Measurements from ENCODE around the gene SNX33. TPM values are rescaled to one million over a fixed set of nuclear protein-coding genes. Genes with fewer than 3 reads are reported as not detected.

Gene SNX33
- total RNA-seq, 6 experiments from 2014 or later: 23.3 to 28.1 (median 25.3) TPM

DNA sequence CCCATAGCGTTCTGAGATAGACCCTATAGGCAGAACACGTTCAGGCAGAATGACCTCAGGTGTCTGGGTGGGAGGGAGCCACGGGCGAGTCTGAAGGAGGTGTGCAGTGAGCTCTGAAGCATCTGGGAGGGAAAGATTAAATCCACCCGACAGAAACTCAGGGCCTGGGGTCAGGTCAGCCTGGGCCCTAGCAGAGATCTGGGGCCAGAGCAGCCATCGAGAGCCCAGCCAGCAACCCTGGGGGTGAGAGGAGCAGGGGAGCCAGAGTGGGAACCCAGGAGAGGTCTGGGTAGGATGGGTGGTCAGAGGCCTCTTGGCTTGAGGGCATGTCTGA is 22.1 kb downstream of the SNX33 start:
- H3K27me3 Mint-ChIP-seq (ENCODE audit: insufficient read depth): peaks cover 24% of the 10 kb centered on the region
- no peak for TF ChIP-seq CTCF (IDR thresholded peaks at IDR 0.05)
- H3K36me3 Mint-ChIP-seq (ENCODE audit: low read depth): peaks cover 10% of the 10 kb centered on the region
- 0 out of 2 replicates have a peak, but pooled peaks cover 4% of the 10 kb centered on the region for H3K9me3 Mint-ChIP-seq
- no peak for DNase-seq
- H3K4me1 Mint-ChIP-seq (ENCODE audit: low read depth): peaks cover 84% of the 10 kb centered on the region
- peak overlapping the region; percentile 82 for H3K27ac Mint-ChIP-seq
- H3K4me3 Mint-ChIP-seq: no peak overlapping the region; the same call in 1 of the 2 replicates

GRCh38 chr15:75671730-75672602 is 24.3 kb downstream of the SNX33 start:
- Mint-ChIP-seq H3K4me1 (ENCODE audit: low read depth) (peaks cover 71% of the 10 kb centered on the region), H3K27me3 (ENCODE audit: insufficient read depth) (peaks cover 19% of the 10 kb centered on the region), H3K36me3 (ENCODE audit: low read depth) (no peaks in the 10 kb centered on the region), H3K4me3 (no peak overlapping the region), H3K27ac (peak overlapping the region; percentile 82), H3K9me3 (no peaks in the 10 kb centered on the region)
- TF ChIP-seq CTCF (IDR thresholded peaks at IDR 0.05): no peak
- DNase-seq: no peak

- Mint-ChIP-seq H3K36me3 (ENCODE audit: low read depth) (no peaks in the 10 kb centered on the region), H3K27ac (peak overlapping the region; percentile 82), H3K4me1 (ENCODE audit: low read depth) (peaks cover 62% of the 10 kb centered on the region), H3K27me3 (ENCODE audit: insufficient read depth) (peaks cover 15% of the 10 kb centered on the region), H3K9me3 (no peaks in the 10 kb centered on the region), H3K4me3 (peak overlapping the region; percentile 51)
- DNase-seq: peak; percentile 72
- no peak for TF ChIP-seq CTCF (IDR thresholded peaks at IDR 0.05)
Measured at GRCh38 chr15:75672646-75673425, 25.1 kb downstream of the SNX33 start.

DNA sequence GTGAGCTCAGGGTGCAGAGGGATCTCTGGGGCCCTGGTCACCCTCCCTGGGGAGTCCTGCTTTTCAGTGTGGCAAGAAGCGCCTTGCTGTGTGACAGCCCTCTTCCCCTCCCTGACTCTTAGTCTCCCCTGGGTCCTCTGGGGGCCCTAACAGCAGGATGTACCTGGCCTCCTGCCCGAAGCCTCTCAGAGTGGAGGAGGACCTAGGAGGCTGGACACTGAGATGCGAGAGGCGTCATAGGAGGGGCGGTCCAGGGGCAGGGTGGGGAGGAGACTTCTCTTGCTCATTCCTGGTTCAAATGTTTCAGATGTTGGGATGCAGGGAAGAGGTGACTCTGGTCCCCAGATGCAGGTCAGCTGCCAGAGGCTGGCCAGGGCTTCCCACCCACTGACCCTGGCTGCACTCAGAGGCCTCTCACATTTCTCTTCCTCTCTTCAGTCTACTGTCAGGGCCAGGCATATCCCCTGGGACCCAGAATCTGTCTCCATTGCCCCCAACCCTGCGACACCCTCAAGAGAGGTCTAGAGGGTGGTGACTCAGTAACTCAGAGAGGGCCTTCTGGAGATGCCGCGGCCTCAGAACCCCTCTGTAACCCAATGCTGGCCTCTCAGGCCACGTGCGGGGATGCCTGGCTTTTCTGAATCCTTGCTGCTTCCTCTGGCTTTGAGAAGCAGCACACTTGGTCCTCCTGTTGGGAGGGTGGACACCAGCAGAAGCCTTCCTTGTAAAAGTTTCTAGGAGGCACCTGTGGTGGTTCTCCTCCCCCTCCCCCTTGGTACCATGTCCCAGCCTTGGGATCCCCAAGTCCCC is 25.9 kb downstream of the SNX33 start:
- Mint-ChIP-seq H3K27me3 (ENCODE audit: insufficient read depth) (peaks cover 15% of the 10 kb centered on the region), H3K9me3 (no peaks in the 10 kb centered on the region), H3K4me1 (ENCODE audit: low read depth) (peaks cover 58% of the 10 kb centered on the region), H3K36me3 (ENCODE audit: low read depth) (peaks cover 3% of the 10 kb centered on the region), H3K27ac (peak overlapping the region; percentile 82), H3K4me3 (peak overlapping the region; percentile 51)
- TF ChIP-seq CTCF (IDR thresholded peaks at IDR 0.05): no peak
- DNase-seq: peak; percentile 71

GRCh38 chr15:75674366-75674765 is 26.7 kb downstream of the SNX33 start:
- Mint-ChIP-seq H3K27me3 (ENCODE audit: insufficient read depth) (peaks cover 15% of the 10 kb centered on the region), H3K9me3 (no peaks in the 10 kb centered on the region), H3K4me3 (0 out of 2 replicates have a peak overlapping the region, but pooled peaks have one; percentile 32), H3K27ac (peak overlapping the region; percentile 82), H3K36me3 (ENCODE audit: low read depth) (peaks cover 10% of the 10 kb centered on the region), H3K4me1 (ENCODE audit: low read depth) (peaks cover 50% of the 10 kb centered on the region)
- TF ChIP-seq CTCF (IDR thresholded peaks at IDR 0.05): no peak
- no peak for DNase-seq
